HCT116 (cell line): ENCODE measurements around the gene USH1C. TPM values are rescaled to one million over a fixed set of nuclear protein-coding genes. Genes with fewer than 3 reads are reported as not detected.

ENCODE experiments used
- ATAC-seq: fragments of 200-7000 bp; cut with Tn5 transposase; 2 replicates; pipeline ENCODE4 v1.9.1; 2020; ENCODE audit warnings: mild to moderate bottlenecking, moderate library complexity
- BruUV-seq: library from RNA; stranded (reverse); fragments of 400-500 nt; replicated peaks from 2 replicates; lab custom pipeline; 2021; lab: Mats Ljungman, UMichigan
- CTCF ChIA-PET: fragments of 300-600 bp; sonication (Branson Sonifier 250); formaldehyde crosslinking; loops from one replicate; lab custom pipeline; 2021; ENCODE audit warnings: antibody characterized with exemption; lab: Charles Lee
- POLR2A ChIA-PET: fragments of 300-600, 350-600 bp; sonication (Branson Sonifier 250); formaldehyde crosslinking; loops from one replicate; lab custom pipeline; 2021; ENCODE audit warnings: antibody characterized with exemption; lab: Charles Lee
- RAD21 ChIA-PET, 2 experiments: fragments of 300-600 bp; sonication (Branson Sonifier 250); formaldehyde crosslinking; loops; one replicate each; lab custom pipeline; 2023; ENCODE audit warnings: low total read pairs in 2 of 2; ENCODE audit not compliant: uncharacterized antibody in 2 of 2, unreplicated experiment in 2 of 2, low non-redundant PET in 1 of 2; lab: Charles Lee
- DNase-seq: peaks from one replicate; pipeline ENCODE4 v3.0.0-alpha.2; 2010; ENCODE audit warnings: low read depth, low spot score
- H2AFZ ChIP-seq: fragments of 200-600 bp; shearing (Covaris generic), sonication (generic); 2 replicates; pipeline ENCODE4 v1.6.1; 2017; ENCODE audit warnings: low read depth, mixed run types, mixed read lengths, antibody characterized with exemption, low read length; ENCODE audit not compliant: poor library complexity, severe bottlenecking
- H3K27ac ChIP-seq: 2 replicates; pipeline ENCODE4 v1.5.1; 2012; ENCODE audit warnings: low read depth, low read length
- H3K27me3 ChIP-seq: fragments of 200-600 bp; sonication (generic); 2 replicates; pipeline ENCODE4 v1.6.1; 2016; ENCODE audit warnings: mixed run types, low read length, mixed read lengths; ENCODE audit not compliant: insufficient read depth
- H3K36me3 ChIP-seq, 2 experiments: fragments of 200-500 bp in 1 of 2; fragments of 200-600 bp in 1 of 2; sonication (Bioruptor generic) in 1 of 2; sonication (generic) in 1 of 2; 2 replicates each; pipeline versions ENCODE4 v1.5.1 to v1.6.1; 2014 to 2016; ENCODE audit warnings: low read length in 2 of 2, inconsistent platforms in 1 of 2, mixed read lengths in 1 of 2, mixed run types in 1 of 2; ENCODE audit not compliant: insufficient read depth in 2 of 2, control insufficient read depth in 1 of 2
- H3K4me1 ChIP-seq, 2 experiments: fragments of 200-600 bp in 1 of 2; sonication (generic) in 1 of 2; 2 replicates each; pipeline versions ENCODE4 v1.5.1 to v1.6.1; 2012 to 2017; ENCODE audit warnings: low read length in 2 of 2, inconsistent platforms in 1 of 2, mild to moderate bottlenecking in 1 of 2, mixed read lengths in 1 of 2, mixed run types in 1 of 2, moderate library complexity in 1 of 2; ENCODE audit not compliant: insufficient read depth in 2 of 2, control insufficient read depth in 1 of 2
- H3K4me2 ChIP-seq: fragments of 200-600 bp; sonication (generic); 2 replicates; pipeline ENCODE4 v1.6.1; 2017; ENCODE audit warnings: mixed run types, low read length, mixed read lengths
- H3K4me3 ChIP-seq, 2 experiments: fragments of 200-600 bp in 1 of 2; sonication (generic) in 1 of 2; replicated peaks in 1 of 2; 2 replicates each; pipeline ENCODE4 v1.5.1; 2011 to 2016; ENCODE audit warnings: low read length in 2 of 2, control low read depth in 1 of 2, low read depth in 1 of 2, mild to moderate bottlenecking in 1 of 2, mixed read lengths in 1 of 2, mixed run types in 1 of 2
- H3K79me2 ChIP-seq: fragments of 200-600 bp; sonication (generic); 2 replicates; pipeline ENCODE4 v1.6.1; 2017; ENCODE audit warnings: mild to moderate bottlenecking, mixed run types, low read length, moderate library complexity, mixed read lengths; ENCODE audit not compliant: insufficient read depth
- H3K9ac ChIP-seq: fragments of 200-600 bp; sonication (generic); 2 replicates; pipeline ENCODE4 v1.6.1; 2016; ENCODE audit warnings: low read length, mixed read lengths
- H3K9me2 ChIP-seq: fragments of 200-600 bp; sonication (generic), shearing (Covaris generic); 2 replicates; pipeline ENCODE4 v1.6.1; 2017; ENCODE audit warnings: mixed run types, mild to moderate bottlenecking, moderate library complexity; ENCODE audit not compliant: insufficient read depth
- H3K9me3 ChIP-seq, 2 experiments: fragments of 200-500 bp in 1 of 2; fragments of 200-600 bp in 1 of 2; sonication (Bioruptor generic) in 1 of 2; sonication (generic) in 1 of 2; 2 replicates each; pipeline ENCODE4 v1.6.1; 2014 to 2017; ENCODE audit warnings: low read length in 2 of 2, mixed read lengths in 2 of 2, inconsistent platforms in 1 of 2, low read depth in 1 of 2, mild to moderate bottlenecking in 1 of 2, mixed run types in 1 of 2, moderate library complexity in 1 of 2; ENCODE audit not compliant: control insufficient read depth in 1 of 2, insufficient read depth in 1 of 2
- H4K20me1 ChIP-seq: fragments of 200-600 bp; sonication (generic), shearing (Covaris generic); 2 replicates; pipeline ENCODE4 v1.6.1; 2017; ENCODE audit warnings: mixed run types, mild to moderate bottlenecking, moderate library complexity; ENCODE audit not compliant: insufficient read depth
- ATF3 ChIP-seq: IDR thresholded peaks from 2 replicates; pipeline ENCODE4 v1.6.1; 2012
- EZH2phosphoT487 ChIP-seq: fragments of 200-600 bp; IDR thresholded peaks from 2 replicates; pipeline ENCODE4 v1.6.1; 2018; ENCODE audit warnings: antibody characterized with exemption, borderline replicate concordance
- FOSL1 ChIP-seq: IDR thresholded peaks from 2 replicates; pipeline ENCODE4 v1.6.1; 2012; ENCODE audit warnings: low read depth
- JUND ChIP-seq: IDR thresholded peaks from 2 replicates; pipeline ENCODE4 v1.6.1; 2012
- MAX ChIP-seq: IDR thresholded peaks from 2 replicates; pipeline ENCODE4 v1.6.1; 2012
- POLR2AphosphoS5 ChIP-seq: IDR thresholded peaks from 2 replicates; pipeline ENCODE4 v1.6.1; 2011; ENCODE audit warnings: mild to moderate bottlenecking, low read depth, low read length, moderate library complexity
- REST ChIP-seq: IDR thresholded peaks from 2 replicates; pipeline ENCODE4 v1.6.1; 2012; ENCODE audit warnings: low read depth
- SIN3A ChIP-seq: IDR thresholded peaks from 2 replicates; pipeline ENCODE4 v1.6.1; 2012; ENCODE audit warnings: low read depth
- ZNF274 ChIP-seq: fragments of 200-500 bp; sonication (Bioruptor generic); IDR thresholded peaks from 2 replicates; pipeline ENCODE4 v1.6.1; 2014; ENCODE audit warnings: mild to moderate bottlenecking, low read depth, low read length, inconsistent platforms
- intact Hi-C: fragments of 100-400 bp; cut with micrococcal nuclease; formaldehyde crosslinking; loops from 2 replicates; pipeline ENCODE4 v1.10.0; 2022
- total RNA-seq: library from RNA; stranded (reverse); gene quantifications from one replicate; pipeline ENCODE4 v1.2.1, GENCODE V29; 2021; ENCODE audit not compliant: unreplicated experiment

The USH1C gene
- total RNA-seq, 1 experiment from 2014 or later, result 13.4 TPM

GRCh38 chr11:17462940-17463339 is 81.3 kb downstream of the USH1C start:
- intact Hi-C loops, result no loop called here
- Histone ChIP-seq H2AFZ (no peak overlapping the region), H3K79me2 (no peaks in the 10 kb centered on the region), H3K9ac (no peak overlapping the region), H3K27me3 (no peaks in the 10 kb centered on the region), H3K4me1 (no peaks in the 10 kb centered on the region), H3K27ac (no peak overlapping the region), H3K9me3 (no peaks in the 10 kb centered on the region), H3K36me3 (no peaks in the 10 kb centered on the region), H3K4me2 (no peak overlapping the region), H3K4me3 (no peak overlapping the region), H4K20me1 (no peaks in the 10 kb centered on the region), H3K9me2 (no peaks in the 10 kb centered on the region)
- ATAC-seq, result no peak
- TF ChIP-seq JUND, result no peak
- TF ChIP-seq EZH2phosphoT487, result no peak
- no peak for DNase-seq
- RAD21 ChIA-PET, result no interaction called here
- CTCF ChIA-PET, result no interaction called here
- no TSS peak for BruUV-seq
- POLR2A ChIA-PET, result no interaction called here

GRCh38 chr11:17460406-17460805 is 83.8 kb downstream of the USH1C start:
- RAD21 ChIA-PET, result no interaction called here
- Histone ChIP-seq H2AFZ (no peak overlapping the region), H3K9me3 (no peaks in the 10 kb centered on the region), H3K9ac (no peak overlapping the region), H3K27me3 (peaks cover 7% of the 10 kb centered on the region; the same call in 1 of the 2 replicates), H3K36me3 (no peaks in the 10 kb centered on the region), H3K4me1 (no peaks in the 10 kb centered on the region), H3K4me2 (no peak overlapping the region), H3K79me2 (no peaks in the 10 kb centered on the region), H4K20me1 (no peaks in the 10 kb centered on the region), H3K9me2 (no peaks in the 10 kb centered on the region), H3K27ac (no peak overlapping the region), H3K4me3 (no peak overlapping the region)
- TF ChIP-seq ZNF274 (no peak), ATF3 (no peak), EZH2phosphoT487 (no peak), REST (no peak), SIN3A (no peak), POLR2AphosphoS5 (no peak), FOSL1 (no peak), MAX (no peak)
- ATAC-seq (no peak), DNase-seq (no peak)
- POLR2A ChIA-PET, result no interaction called here
- intact Hi-C loops, result no loop called here
- no TSS peak for BruUV-seq
- CTCF ChIA-PET, result no interaction called here
